ENCODE results near the gene RPS6KB2. TPM values are rescaled to one million over a fixed set of nuclear protein-coding genes. Genes with fewer than 3 reads are reported as not detected.

Gene RPS6KB2
- total and polyA plus RNA-seq, 2 donors (not counting 3 experiments of a cell fraction or from before 2014, with no cell fraction given): 53.8 to 60.0 TPM

- no peaks in the 10 kb centered on the region for H3K79me2 ChIP-seq (ENCODE audit: control insufficient read depth, insufficient read depth, low read length)
- H3K4me3 ChIP-seq (replicated peaks in 1 of 3; ENCODE audit: insufficient read depth in 1 of 3, low read depth in 1 of 3, low read length in 3 of 3): peak overlapping the region in 2 of 3 experiments; percentile 34 to 58
- peak overlapping the region; percentile 72 for H2AFZ ChIP-seq (ENCODE audit: low read depth, low read length)
- peak overlapping the region; percentile 60 for H3K4me2 ChIP-seq (ENCODE audit: insufficient read depth, low read length)
- peak overlapping the region; percentile 37 for H3K27ac ChIP-seq (ENCODE audit: insufficient read depth, low read depth, low read length)
- H3K36me3 ChIP-seq (ENCODE audit: control insufficient read depth in 2 of 2, extremely low read depth in 1 of 2, insufficient read depth in 2 of 2, low read length in 2 of 2): no peaks in the 10 kb centered on the region
- H3K4me1 ChIP-seq (ENCODE audit: control insufficient read depth, extremely low read depth, insufficient read depth, low read length): peaks cover 11% of the 10 kb centered on the region
- FAIRE-seq: no peak
- H3K9me1 ChIP-seq (replicated peaks; ENCODE audit: control insufficient read depth, extremely low read depth, insufficient read depth, low read length): no peaks in the 10 kb centered on the region
- H3K27me3 ChIP-seq (ENCODE audit: control insufficient read depth in 2 of 2, insufficient read depth in 2 of 2, low read length in 2 of 2): peaks cover 0 to 3% of the 10 kb centered on the region in 2 experiments
- H4K20me1 ChIP-seq (replicated peaks; ENCODE audit: control insufficient read depth, extremely low read depth, insufficient read depth, low read length): no peaks in the 10 kb centered on the region
- no peak for TF ChIP-seq EZH2 (IDR thresholded peaks at IDR 0.05; ENCODE audit: borderline replicate concordance, low read depth, low read length, severe bottlenecking)
- TF ChIP-seq GATA2 (IDR thresholded peaks at IDR 0.05; ENCODE audit: insufficient read depth, insufficient read length, low read depth, low read length): no peak
- no peak for TF ChIP-seq JUN (IDR thresholded peaks at IDR 0.05; ENCODE audit: borderline replicate concordance, insufficient read depth, insufficient read length, low read depth)
- no peak for TF ChIP-seq POLR2A (IDR thresholded peaks at IDR 0.05; ENCODE audit: low read depth, low read length)
- no peak for TF ChIP-seq CTCF (IDR thresholded peaks at IDR 0.05; ENCODE audit: extremely low read depth in 1 of 2, insufficient read depth in 1 of 2, low read depth in 1 of 2, low read length in 2 of 2)
- no peak for TF ChIP-seq FOS (IDR thresholded peaks at IDR 0.05; ENCODE audit: borderline replicate concordance, insufficient read depth, low read length)
- H3K9ac ChIP-seq (replicated peaks; ENCODE audit: extremely low read depth, insufficient read depth, low read length): peak overlapping the region; percentile 33
- CTCF ChIA-PET: interaction anchor here (1.0 to 2.6 kb wide), 4 partner anchors 18 to 124 kb away, joined by 3 to 26 read pairs (median 6); partner anchors contain the start of gene PPP1CA
- intact Hi-C loops (cut with micrococcal nuclease): loop anchor here (1.0 to 5.0 kb wide), 6 partner anchors 14 to 117 kb away; partner anchors contain the start of genes AIP, CDK2AP2, POLD4 and RPS6KB2
- TSS peak; percentile 24 for BruUV-seq (replicated peaks)
- no peaks in the 10 kb centered on the region for H3K9me3 ChIP-seq (replicated peaks; ENCODE audit: control insufficient read depth, insufficient read depth, low read length)
- dilution Hi-C loops (cut with MboI; ENCODE audit: extremely low pct_ligation_motif_present, low sequenced_read_pairs): no loop called here
- DNase-seq (ENCODE audit: low read depth, low spot score): no peak
- POLR2A ChIA-PET: no interaction called here
Measured at GRCh38 chr11:67469508-67469811, 41.2 kb downstream of the RPS6KB2 start.

Measured in endothelial cell of umbilical vein (primary cell).